GM18499 (cell line): ENCODE results near the gene CRYL1.

Source experiments
- ATAC-seq: cut with Tn5 transposase; IDR thresholded peaks from one replicate; pipeline ENCODE4 v1.9.1; 2021; ENCODE audit warnings: moderate number of reproducible peaks; ENCODE audit not compliant: insufficient read depth, unreplicated experiment

CRYL1 gene

GRCh38 chr13:20353973-20354372 is 171.7 kb downstream of the CRYL1 start:
- ATAC-seq = no peak
